HG02870 (cell line): Measurements from ENCODE around the gene SPINK5.
"Not testable (repeated sequence)": the region's sequence is repeated elsewhere in the genome, so short reads cannot be mapped to it uniquely, and the experiment has no call there.

Source experiments
- ATAC-seq: cut with Tn5 transposase; IDR thresholded peaks from one replicate; pipeline ENCODE4 v1.9.1; 2021; ENCODE audit warnings: mild to moderate bottlenecking, moderate library complexity; ENCODE audit not compliant: unreplicated experiment

The SPINK5 gene

GRCh38 chr5:148063861-148064260 lies at the start of gene SPINK5:
TSS of gene SPINK5 (plus strand) at chr5:148063980. CDS start at chr5:148064045, 65 bp downstream.
- ATAC-seq, result no peak

- no peak for ATAC-seq
These were observed 49.5 kb upstream of the SPINK5 start for GRCh38 chr5:148014276-148014675.

GRCh38 chr5:148020257-148020988 lies 43.4 kb upstream of the SPINK5 start:
- ATAC-seq, result no peak

GRCh38 chr5:148027505-148027904 lies 36.3 kb upstream of the SPINK5 start:
- no peak for ATAC-seq

- ATAC-seq, result no peak
These were observed 34.6 kb upstream of the SPINK5 start for GRCh38 chr5:148029131-148029530.

GRCh38 chr5:148033134-148033533 lies 30.6 kb upstream of the SPINK5 start:
- ATAC-seq, result no peak

GRCh38 chr5:148035676-148036075 lies 28.1 kb upstream of the SPINK5 start:
- no peak for ATAC-seq

GRCh38 chr5:148042881-148043280 lies 20.9 kb upstream of the SPINK5 start:
- ATAC-seq, result no peak

- no peak for ATAC-seq
These were observed 20.1 kb upstream of the SPINK5 start for GRCh38 chr5:148043705-148044104.

GRCh38 chr5:148055160-148055559 lies 8.6 kb upstream of the SPINK5 start:
- ATAC-seq, result not testable (repeated sequence)

GRCh38 chr5:148060309-148060708 lies 3.5 kb upstream of the SPINK5 start:
- ATAC-seq, result no peak

- no peak for ATAC-seq
These were observed 2.9 kb upstream of the SPINK5 start for GRCh38 chr5:148060881-148061280.

- no peak for ATAC-seq
These were observed 6.8 kb downstream of the SPINK5 start for GRCh38 chr5:148070621-148071020.

- no peak for ATAC-seq
These were observed 8.4 kb downstream of the SPINK5 start for GRCh38 chr5:148072207-148072606.

GRCh38 chr5:148075529-148075928 lies 11.7 kb downstream of the SPINK5 start:
- no peak for ATAC-seq

- no peak for ATAC-seq
These were observed 19.4 kb downstream of the SPINK5 start for GRCh38 chr5:148083203-148083602.

GRCh38 chr5:148084269-148084668 lies 20.5 kb downstream of the SPINK5 start:
- no peak for ATAC-seq

- ATAC-seq, result no peak
These were observed 21.5 kb downstream of the SPINK5 start for GRCh38 chr5:148085310-148085709.

- ATAC-seq, result no peak
These were observed 22.4 kb downstream of the SPINK5 start for GRCh38 chr5:148085977-148086705.

- no peak for ATAC-seq
These were observed 26.5 kb downstream of the SPINK5 start for GRCh38 chr5:148090146-148090772.

- ATAC-seq, result no peak
These were observed 27.0 kb downstream of the SPINK5 start for GRCh38 chr5:148090773-148091250.
